K562 (cell line): ENCODE measurements around the gene MBD6. TPM values are rescaled to one million over a fixed set of nuclear protein-coding genes. Genes with fewer than 3 reads are reported as not detected.
A peak's percentile ranks its signal among the peaks of the same experiment; 100 is the strongest.

Source experiments
- CEBPB ChIP-seq: fragments of 450-650 bp; IDR thresholded peaks from 2 replicates; pipeline ENCODE4 v1.6.1; 2016; ENCODE audit warnings: missing genetic modification characterization, missing compliant biosample characterization
- CTCFL ChIP-seq: IDR thresholded peaks from 2 replicates; pipeline ENCODE4 v1.6.1; 2011; ENCODE audit warnings: borderline replicate concordance, low read depth, mild to moderate bottlenecking, moderate library complexity, low read length; ENCODE audit not compliant: insufficient read depth, poor library complexity, severe bottlenecking
- CUX1 ChIP-seq: fragments of 200-800 bp; sonication (Bioruptor generic); IDR thresholded peaks from 2 replicates; pipeline ENCODE4 v1.6.1; 2016; ENCODE audit warnings: missing genetic modification characterization, missing compliant biosample characterization
- DDX20 ChIP-seq: fragments of 450-650 bp; IDR thresholded peaks from 2 replicates; pipeline ENCODE4 v1.6.1; 2016; ENCODE audit warnings: missing genetic modification characterization, low read depth, mild to moderate bottlenecking, missing compliant biosample characterization, moderate library complexity
- DLX4 ChIP-seq: fragments of 250-450 bp; sonication (Bioruptor Pico); IDR thresholded peaks from 2 replicates; pipeline ENCODE4 v1.6.1; 2021; ENCODE audit warnings: mild to moderate bottlenecking
- ELK1 ChIP-seq: sonication (generic); formaldehyde crosslinking; IDR thresholded peaks from 2 replicates; pipeline ENCODE4 v1.8.1; 2022; ENCODE audit warnings: missing genetic modification reagents
- JUN ChIP-seq, 2 experiments: sonication (generic) in 1 of 2; formaldehyde crosslinking in 1 of 2; IDR thresholded peaks; 2 replicates each; pipeline versions ENCODE4 v1.6.1 to v1.8.0; 2012 to 2022; ENCODE audit warnings: borderline replicate concordance in 2 of 2, mild to moderate bottlenecking in 2 of 2, improper control_type of control experiment in 1 of 2, low read depth in 1 of 2, low read length in 1 of 2, missing genetic modification reagents in 1 of 2
- NBN ChIP-seq: fragments of 450-650 bp; IDR thresholded peaks from 2 replicates; pipeline ENCODE4 v1.6.1; 2016; ENCODE audit warnings: low read depth, mild to moderate bottlenecking
- SOX6 ChIP-seq: fragments of 450-650 bp; IDR thresholded peaks from 2 replicates; pipeline ENCODE4 v1.6.1; 2014; ENCODE audit warnings: mild to moderate bottlenecking
- SRSF1 ChIP-seq: fragments of 200-400 bp; formaldehyde crosslinking; IDR thresholded peaks from 2 replicates; pipeline ENCODE4 v1.6.1; 2017; ENCODE audit warnings: mild to moderate bottlenecking, low read depth, low read length, moderate library complexity
- XRCC4 ChIP-seq: IDR thresholded peaks from one replicate; pipeline ENCODE4 v1.6.1; 2011; ENCODE audit not compliant: insufficient read depth, insufficient read length; ENCODE audit errors: extremely low read depth
- ZBTB26 ChIP-seq: fragments of 450-650 bp; formaldehyde crosslinking; IDR thresholded peaks from 2 replicates; pipeline ENCODE4 v1.4.0; 2022; ENCODE audit warnings: missing genetic modification characterization
- ZKSCAN3 ChIP-seq: fragments of 250-450 bp; sonication (Bioruptor Pico); IDR thresholded peaks from 2 replicates; pipeline ENCODE4 v1.4.0; 2020
- polyA plus RNA-seq, 8 experiments: library from polyadenylated mRNA; depleted of rRNA in 4 of 8; stranded (reverse) in 5 of 8; unstranded in 3 of 8; fragments of >200 nt; fragmentation: Nextera tagmentation in 2 of 8; fragmentation: Illumina TruSeq in 1 of 8; extraction: Ambion mirVana in 2 of 8; extraction: Trizol in 1 of 8; gene quantifications; 2 replicates each; pipeline versions ENCODE4 v1.2.1 to v1.2.3, GENCODE V29; 2011 to 2014; ENCODE audit warnings: inconsistent platforms in 1 of 8, missing spikeins in 1 of 8
- total RNA-seq, 7 experiments: library from RNA; depleted of rRNA in 6 of 7; stranded (reverse); fragments of >200 nt in 6 of 7; fragmentation: Illumina TruSeq in 2 of 7; extraction: Trizol in 2 of 7; gene quantifications; 2 replicates each; pipeline versions ENCODE4 v1.2.1 to v1.2.3, GENCODE V29; 2011 to 2021; ENCODE audit warnings: low replicate concordance in 1 of 7

Gene MBD6
- total and polyA plus RNA-seq, 9 of the 15 experiments (the other 6 are each of a cell fraction or from before 2014, with no cell fraction given), result 2.0 to 54.8 (median 3.8) TPM

- TF ChIP-seq CTCFL, result no peak
- no peak for TF ChIP-seq DDX20 (tag)
- TF ChIP-seq CUX1 (CRISPR knock-in tag), result no peak
- TF ChIP-seq SOX6, result no peak
- TF ChIP-seq CEBPB, result peak; percentile 75
- TF ChIP-seq DLX4 (CRISPR knock-in tag), result no peak
- TF ChIP-seq NBN, result no peak
- TF ChIP-seq JUN (IDR thresholded peaks at IDR 0.05; ENCODE audit: borderline replicate concordance, low read depth, low read length), result no peak
- no peak for TF ChIP-seq JUN (CRISPR knock-in tag; IDR thresholded peaks at IDR 0.05; ENCODE audit: borderline replicate concordance)
- no peak for TF ChIP-seq ZKSCAN3 (CRISPR knock-in tag)
- no peak for TF ChIP-seq ZBTB26 (CRISPR knock-in tag)
- TF ChIP-seq XRCC4, result no peak
- TF ChIP-seq SRSF1, result no peak
- TF ChIP-seq ELK1 (CRISPR knock-in tag), result no peak
Measured at GRCh38 chr12:57518176-57518919, 4.3 kb upstream of the MBD6 start (continued).
